Measurements from ENCODE around the gene PCNT.

Gene PCNT

GRCh38 chr21:46472246-46472645 is 148.3 kb downstream of the PCNT start:
- DNase-seq (ENCODE audit: low spot score) = no peak
- no peak for TF ChIP-seq CTCF (IDR thresholded peaks at IDR 0.05; ENCODE audit: extremely low read depth, missing control alignments)

GRCh38 chr21:46474382-46474781 is 150.4 kb downstream of the PCNT start:
- no peak for DNase-seq (ENCODE audit: low spot score)
- no peak for TF ChIP-seq CTCF (IDR thresholded peaks at IDR 0.05; ENCODE audit: extremely low read depth, missing control alignments)

- no peak for TF ChIP-seq CTCF (IDR thresholded peaks at IDR 0.05; ENCODE audit: extremely low read depth, missing control alignments)
- DNase-seq (ENCODE audit: low spot score) = no peak
These were observed 151.3 kb downstream of the PCNT start for GRCh38 chr21:46475296-46475695.

- TF ChIP-seq CTCF (IDR thresholded peaks at IDR 0.05; ENCODE audit: extremely low read depth, missing control alignments) = no peak
- DNase-seq (ENCODE audit: low spot score) = no peak
These were observed 153.8 kb downstream of the PCNT start for GRCh38 chr21:46477765-46478164.

GRCh38 chr21:46478910-46479309 is 155.0 kb downstream of the PCNT start:
- DNase-seq (ENCODE audit: low spot score) = no peak
- TF ChIP-seq CTCF (IDR thresholded peaks at IDR 0.05; ENCODE audit: extremely low read depth, missing control alignments) = no peak

- TF ChIP-seq CTCF (IDR thresholded peaks at IDR 0.05; ENCODE audit: extremely low read depth, missing control alignments) = no peak
- DNase-seq (ENCODE audit: low spot score) = no peak
These were observed 156.5 kb downstream of the PCNT start for GRCh38 chr21:46480466-46480865.

- no peak for DNase-seq (ENCODE audit: low spot score)
- no peak for TF ChIP-seq CTCF (IDR thresholded peaks at IDR 0.05; ENCODE audit: extremely low read depth, missing control alignments)
These were observed 158.4 kb downstream of the PCNT start for GRCh38 chr21:46482225-46482845.

All from GM20000 (cell line).